Measurements from ENCODE around the gene KIF1C.

Gene KIF1C

GRCh38 chr17:4969047-4969550 is 28.7 kb upstream of the KIF1C start:
- peak; percentile 67 for DNase-seq

DNA sequence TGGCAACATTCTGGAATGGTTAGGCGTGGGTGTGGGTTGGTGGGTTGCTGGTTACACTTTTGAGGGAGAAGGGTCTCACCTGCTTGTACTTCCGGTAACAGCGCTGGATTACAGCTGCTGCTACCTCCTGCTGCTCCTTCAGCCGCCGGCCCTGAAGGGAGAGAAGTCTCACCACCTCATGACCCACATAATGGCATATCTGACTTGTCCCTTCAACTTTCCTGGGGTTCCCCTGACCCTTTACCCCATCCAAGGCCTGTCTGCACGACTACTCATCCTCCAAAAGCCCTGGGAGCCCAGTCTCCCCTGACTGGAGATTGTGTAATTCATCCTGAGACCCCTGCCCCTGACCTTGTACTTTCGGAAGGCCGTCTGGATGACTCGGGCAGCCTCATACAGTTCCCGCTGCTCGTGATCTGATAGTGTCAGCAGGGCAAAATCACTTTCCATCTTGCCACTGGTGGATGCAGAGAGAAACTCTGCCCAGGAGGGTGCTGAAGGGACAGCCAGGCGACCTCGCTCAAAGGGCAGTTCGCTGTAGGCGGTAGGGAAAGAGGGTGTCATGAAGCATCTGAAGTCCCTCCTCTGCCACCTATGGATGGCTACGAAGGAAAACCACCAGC is 28.1 kb upstream of the KIF1C start:
- peak; percentile 66 for DNase-seq

GRCh38 chr17:4970273-4970672 is 27.5 kb upstream of the KIF1C start:
- no peak for DNase-seq

- no peak for DNase-seq
Measured at GRCh38 chr17:4971826-4972225, 25.9 kb upstream of the KIF1C start.

GRCh38 chr17:4972322-4972721 is 25.4 kb upstream of the KIF1C start:
- no peak for DNase-seq

DNA sequence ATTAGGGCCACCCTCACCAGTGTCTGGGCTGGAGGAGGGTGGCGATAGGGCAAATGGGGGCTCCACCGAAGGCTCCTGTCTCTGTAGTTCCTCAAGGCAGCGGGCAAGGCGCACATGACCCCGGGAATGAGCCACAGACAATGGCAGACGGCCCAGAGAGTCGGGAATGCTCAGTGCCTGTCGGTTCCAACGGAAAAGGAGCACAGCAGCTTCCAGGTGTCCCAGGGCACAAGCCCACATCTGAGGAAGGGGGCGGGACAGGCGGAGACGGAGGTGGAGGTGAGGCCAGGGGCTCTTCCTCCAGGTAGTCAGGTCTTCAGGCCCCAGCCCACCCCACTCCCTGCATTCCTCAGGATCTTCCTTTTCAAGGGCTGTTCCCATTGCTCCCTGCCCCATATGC is 25.0 kb upstream of the KIF1C start:
- no peak for DNase-seq

GRCh38 chr17:4973256-4974114 is 24.3 kb upstream of the KIF1C start:
- no peak for DNase-seq

DNA sequence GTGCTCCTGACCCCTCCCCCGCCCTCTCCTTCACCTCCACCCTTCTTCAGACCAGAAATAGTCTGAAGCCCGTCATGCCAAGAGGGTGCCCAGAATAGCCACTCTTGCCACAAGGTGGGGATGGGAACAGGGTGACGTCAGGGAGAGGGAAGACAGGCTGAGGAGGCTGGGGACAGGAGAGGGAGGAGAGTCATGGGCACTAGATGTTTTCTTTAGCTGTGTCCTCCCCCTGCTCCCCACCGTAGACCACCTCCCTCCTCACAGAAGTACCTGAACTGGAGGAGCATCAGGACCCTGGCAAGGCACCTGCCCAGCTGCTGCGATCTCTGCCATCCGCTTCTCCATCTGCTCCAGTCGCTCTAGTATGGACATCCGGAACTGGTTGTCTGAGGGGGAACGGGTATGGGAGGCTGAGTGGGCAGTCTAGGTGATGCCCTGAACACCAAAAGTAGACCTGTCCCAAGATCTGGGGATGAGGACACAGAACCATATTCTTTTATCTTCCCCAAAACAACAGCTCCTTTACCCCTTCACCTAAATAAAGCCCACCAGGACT is 23.6 kb upstream of the KIF1C start:
- DNase-seq, result no peak

GRCh38 chr17:4978726-4979125 is 19.0 kb upstream of the KIF1C start:
- no peak for DNase-seq

GRCh38 chr17:4980644-4981216 is 17.0 kb upstream of the KIF1C start:
- peak; percentile 51 for DNase-seq

- no peak for DNase-seq
Measured at GRCh38 chr17:4982305-4982704, 15.4 kb upstream of the KIF1C start.

DNA sequence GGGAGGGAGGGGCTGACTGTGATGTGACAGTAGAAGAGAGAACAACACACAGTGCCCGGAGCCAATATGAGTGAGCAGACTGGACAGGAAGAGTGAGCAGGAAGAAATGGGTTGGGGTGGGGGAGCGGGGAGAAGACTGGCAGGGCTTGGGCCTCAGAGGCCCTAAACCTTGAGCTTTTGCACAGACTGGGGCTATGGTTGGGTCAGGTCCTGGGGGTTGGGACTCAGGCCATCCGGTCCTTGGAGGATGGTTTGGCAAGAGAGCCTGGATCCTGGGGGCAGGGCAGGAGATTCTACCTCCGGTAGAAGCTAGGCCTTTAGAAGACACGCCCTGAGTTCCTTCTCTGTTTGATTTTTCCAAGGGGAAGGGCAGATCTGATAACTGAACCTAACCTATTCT is 11.3 kb upstream of the KIF1C start:
- DNase-seq, result no peak

DNA sequence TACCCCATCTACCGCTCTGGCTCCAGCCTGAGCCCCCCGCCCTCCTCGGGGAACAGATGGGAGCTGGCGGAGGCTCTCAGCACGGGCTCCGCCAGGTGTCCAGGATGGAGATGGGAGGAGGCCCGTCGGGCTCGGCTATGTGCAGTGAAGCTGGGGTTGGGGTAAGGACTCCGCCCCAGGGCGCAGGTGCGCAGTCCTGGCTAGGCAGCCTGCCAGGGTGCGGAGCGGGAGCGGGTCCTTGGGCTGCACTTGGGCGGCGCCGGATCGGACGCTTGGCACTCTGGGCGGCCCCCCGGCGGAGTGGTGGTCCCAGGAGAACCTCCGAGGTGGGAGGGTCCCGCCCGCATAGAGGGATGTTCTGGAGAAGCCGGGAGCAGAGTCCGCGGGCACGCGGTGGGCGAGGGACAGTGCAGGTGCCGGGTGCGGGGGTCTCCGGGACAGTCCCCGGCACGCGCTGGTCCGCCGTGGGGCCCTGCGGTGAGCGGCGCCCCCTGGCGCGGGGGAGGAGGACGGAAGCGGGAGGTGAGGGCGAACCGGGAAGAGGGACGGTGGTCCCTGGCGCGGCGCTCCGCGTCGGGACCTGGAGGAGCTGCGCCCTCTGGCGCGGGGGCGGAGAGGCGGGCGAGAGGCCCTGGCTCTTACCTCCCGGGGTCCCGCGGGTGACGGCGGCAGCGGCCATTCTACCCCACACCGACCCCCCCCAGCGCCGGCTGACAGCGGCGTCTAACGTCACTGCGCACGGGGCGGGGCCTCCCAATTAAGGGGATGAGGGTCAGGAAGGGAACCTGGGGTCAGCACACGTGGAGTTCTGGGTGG is 10.6 kb upstream of the KIF1C start, which contains the start of gene CAMTA2:
CAMTA2 (minus strand) TSS at position 725 of the 816 bp plus-strand sequence. CDS start 1,453 bp downstream, outside the sequence.
- DNase-seq, result peak; percentile 91

DNA sequence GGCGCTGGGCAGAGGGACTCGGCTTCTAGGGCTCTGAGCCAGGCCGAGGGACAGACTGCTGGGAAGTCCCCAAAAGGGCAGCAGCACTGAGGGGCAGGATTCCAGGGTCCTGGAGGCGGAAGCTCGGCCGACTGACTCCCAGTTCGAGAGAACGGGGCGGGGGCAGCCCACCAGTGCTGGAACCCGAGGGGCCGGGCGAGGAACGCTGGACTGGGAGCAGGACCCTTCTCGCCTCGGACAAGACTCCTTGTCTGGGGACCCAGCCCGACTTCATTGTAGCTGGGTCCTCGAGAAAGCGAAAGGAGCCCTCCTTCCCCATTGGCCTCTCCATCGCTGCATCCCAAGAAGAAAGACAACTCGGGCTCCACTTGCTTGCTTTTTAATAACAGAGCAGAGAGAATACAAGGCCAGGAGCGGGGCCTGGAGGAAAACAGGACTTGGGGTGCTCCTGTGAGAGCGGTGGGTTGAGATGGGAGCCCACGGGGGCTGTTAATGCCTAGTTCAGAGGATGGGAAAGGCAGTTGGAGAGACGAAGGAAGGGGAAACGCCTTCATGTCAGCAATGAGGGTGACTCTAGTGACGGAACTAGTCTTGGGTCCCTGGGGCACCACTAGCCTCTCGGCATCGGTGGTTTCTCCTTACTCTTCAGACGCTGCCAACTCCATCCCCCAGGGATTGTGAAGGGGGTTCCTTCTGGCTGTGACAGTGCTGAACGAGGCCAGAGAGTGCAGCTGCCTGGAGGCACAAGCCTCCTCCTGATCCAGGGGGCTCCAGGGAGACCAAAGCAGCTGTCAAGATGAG is 9.8 kb upstream of the KIF1C start:
- no peak for DNase-seq

- no peak for DNase-seq
Measured at GRCh38 chr17:4994081-4994595, 3.6 kb upstream of the KIF1C start.

DNA sequence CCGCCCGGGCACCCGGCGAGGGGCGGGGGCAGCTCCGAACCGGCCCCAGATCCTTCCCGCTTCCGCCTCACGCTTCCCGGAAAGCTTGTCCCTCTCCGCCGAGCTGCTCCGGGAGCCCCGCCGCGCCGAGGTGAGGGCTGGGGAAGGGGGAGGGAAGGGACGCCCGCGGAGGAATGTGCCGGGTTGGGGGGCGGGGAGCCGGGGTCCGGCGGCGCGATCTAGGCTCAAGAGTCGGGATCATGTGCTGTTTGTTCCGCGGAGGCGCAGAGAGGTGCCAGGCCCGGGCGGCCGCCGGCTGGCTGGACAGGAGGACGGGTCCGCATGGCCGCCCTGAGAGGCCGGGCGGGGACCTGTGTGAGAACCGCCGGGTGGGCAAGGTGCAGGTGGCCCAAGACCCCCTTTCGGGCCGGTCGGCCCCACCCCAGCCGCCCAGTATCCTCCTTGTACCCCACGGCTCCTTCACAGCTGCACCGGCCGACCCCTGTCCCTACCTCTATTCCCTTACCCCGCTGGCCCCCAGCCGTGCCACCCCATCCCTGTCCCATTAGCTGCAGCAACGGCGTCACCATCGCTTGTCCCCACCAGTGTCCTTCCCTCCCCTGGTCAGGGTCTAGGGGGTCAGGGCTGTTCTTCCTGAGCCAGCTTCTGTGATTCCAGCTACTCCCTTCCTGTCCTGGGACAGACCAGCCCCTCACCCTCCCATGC is 429 bp downstream of the KIF1C start:
- no peak for DNase-seq

- DNase-seq, result peak; percentile 10
Measured at GRCh38 chr17:4998732-4999429, 1.1 kb downstream of the KIF1C start.

DNA sequence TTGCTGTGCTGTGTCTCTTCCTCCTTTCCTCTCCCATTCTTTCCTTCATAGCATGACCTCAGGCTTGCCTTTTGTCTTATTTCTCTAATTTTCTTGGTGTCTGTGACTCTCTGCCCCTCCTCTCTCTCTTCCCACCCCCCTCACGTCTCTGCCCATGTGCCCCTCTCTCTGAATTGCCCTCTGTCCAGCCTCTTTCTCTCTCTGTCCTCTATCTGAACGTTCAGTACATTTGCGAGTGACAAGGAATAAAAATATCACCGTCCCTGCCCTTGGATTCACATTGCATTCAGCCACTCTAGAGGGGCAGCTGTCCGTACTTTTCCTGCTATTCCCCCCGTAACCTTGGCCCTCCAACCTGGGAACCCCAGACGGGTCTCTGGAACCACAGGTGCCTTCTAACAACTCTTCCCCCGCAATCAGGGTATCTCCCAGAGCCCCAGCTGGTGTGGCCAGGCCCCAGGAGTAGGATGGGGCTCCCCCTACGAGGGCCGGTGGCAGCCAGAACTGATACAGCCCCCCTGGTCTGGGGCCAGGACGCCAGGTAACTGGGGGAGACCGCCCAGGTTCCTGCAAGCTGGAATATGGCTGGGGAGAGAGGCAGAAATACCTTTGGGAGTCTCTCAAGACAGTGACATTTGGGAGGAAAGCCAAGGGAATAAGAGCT is 1.8 kb downstream of the KIF1C start:
- no peak for DNase-seq

- no peak for DNase-seq
Measured at GRCh38 chr17:5000237-5000639, 2.5 kb downstream of the KIF1C start.

Data from activated CD4-positive, alpha-beta T cell treated with anti-CD3 and anti-CD28 coated beads for 48 hours (primary cell).